NOMO-1 (cell line): Measurements from ENCODE around the gene UBA52.
"Not testable (repeated sequence)": the region's sequence is repeated elsewhere in the genome, so short reads cannot be mapped to it uniquely, and the experiment has no call there.

Experiments
- DNase-seq, 2 experiments: peaks; one replicate each; lab custom pipeline; 2025; ENCODE audit not compliant: unreplicated experiment in 2 of 2; lab: John Stamatoyannopoulos, UW

UBA52 gene

DNA sequence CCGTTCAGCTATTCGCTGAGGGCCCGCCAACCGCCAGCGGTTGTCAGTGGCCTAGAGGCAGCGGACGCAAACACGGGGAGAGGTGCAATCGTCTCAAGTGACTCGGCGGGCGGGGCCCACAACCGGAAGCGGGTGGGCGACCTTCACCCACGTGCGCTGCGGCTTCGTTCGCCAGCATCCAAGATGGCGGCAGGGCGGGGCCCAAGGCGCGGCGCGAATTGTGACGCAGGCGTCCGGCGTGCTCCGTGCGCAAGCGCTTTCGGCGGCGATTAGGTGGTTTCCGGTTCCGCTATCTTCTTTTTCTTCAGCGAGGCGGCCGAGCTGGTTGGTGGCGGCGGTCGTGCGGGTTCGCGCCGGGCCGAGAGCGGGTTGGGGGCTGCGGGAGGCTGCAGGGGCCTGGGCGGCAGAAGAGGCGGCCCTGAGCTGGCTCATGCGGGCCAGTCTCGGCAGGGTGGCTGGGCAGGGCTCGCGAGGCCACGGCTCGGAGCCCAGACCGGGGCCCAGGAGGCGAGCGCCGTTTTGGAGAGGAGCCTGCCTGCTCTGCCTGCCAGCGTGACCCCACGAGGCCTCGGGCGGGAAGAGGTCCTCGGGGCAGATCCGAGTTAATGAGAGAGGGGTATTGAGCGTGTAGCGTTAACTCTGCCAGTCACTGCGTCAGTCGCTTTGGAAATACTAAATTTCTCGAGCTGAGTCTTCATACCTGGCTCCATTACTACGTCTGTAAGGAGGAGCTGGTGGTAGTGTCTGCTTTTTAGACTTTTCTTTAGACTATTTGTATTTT lies at the start of gene UBA52:
Gene UBA52, plus strand, starts transcription at position 294 of the 781 bp plus-strand sequence. CDS start 1,444 bp downstream, outside the sequence.
- DNase-seq = peak; percentile 98

DNA sequence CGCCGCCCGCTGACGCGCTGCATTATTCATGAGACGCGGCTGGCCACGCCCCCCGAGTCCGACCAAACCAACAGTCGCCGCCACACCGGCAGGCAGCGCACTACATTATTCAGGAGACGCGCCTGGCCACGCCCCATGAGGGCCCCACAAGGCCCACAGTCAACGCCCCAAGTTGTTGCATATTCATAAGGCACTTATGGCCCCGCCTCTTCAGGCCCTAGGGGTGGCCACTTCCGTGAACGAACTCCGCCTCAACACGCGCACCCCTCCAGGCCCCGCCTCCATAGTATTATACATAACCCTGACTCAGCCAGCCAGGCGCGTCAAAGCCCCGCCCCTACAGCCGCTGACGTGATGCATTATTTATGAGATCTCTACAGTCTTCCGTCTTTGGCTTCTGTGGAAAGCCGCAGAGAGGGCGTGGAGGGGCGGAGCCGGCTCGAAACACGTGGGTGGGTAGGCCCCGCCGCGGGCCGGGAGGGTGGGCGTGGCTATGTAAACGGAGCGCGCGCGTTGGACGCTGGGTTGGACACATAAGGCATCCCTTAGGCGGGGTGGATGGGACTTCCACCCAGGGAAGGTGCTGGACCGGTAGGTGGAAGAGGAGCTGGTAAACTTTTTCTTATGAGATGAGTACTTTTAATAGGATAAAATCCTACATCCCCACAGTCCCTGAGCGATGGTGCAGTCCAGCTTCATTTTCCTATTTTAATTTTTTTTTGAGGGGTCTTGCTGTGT lies 49.4 kb upstream of the UBA52 start:
- peak; percentile 99 to 100 for DNase-seq

DNA sequence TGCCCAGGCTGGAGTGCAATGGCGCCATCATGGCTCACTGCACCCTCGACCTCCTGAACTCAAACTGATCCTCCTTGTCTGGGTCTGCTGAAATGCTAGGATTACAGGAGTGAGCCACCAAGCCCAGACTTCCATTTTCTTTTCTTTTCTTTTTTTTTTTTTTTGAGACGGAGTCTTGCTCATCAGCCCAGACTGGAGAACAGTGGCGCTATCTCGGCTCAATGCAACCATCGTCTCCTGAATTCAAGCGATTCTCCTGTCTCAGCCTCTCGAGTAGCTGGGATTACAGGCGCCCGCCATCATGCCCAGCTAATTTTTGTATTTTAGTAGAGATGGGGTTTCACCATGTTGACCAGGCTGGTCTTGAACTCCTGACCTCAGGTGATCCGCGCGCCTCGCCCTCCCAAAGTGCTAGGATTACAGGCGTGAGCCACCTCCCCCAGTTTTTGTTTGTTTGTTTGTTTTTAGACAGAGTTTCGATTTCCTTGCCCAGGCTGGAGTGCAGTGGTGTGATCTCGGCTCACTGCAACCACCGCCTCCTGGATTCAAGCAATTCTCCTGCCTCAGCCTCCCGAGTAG lies 48.7 kb upstream of the UBA52 start:
- DNase-seq = not testable (repeated sequence)

DNA sequence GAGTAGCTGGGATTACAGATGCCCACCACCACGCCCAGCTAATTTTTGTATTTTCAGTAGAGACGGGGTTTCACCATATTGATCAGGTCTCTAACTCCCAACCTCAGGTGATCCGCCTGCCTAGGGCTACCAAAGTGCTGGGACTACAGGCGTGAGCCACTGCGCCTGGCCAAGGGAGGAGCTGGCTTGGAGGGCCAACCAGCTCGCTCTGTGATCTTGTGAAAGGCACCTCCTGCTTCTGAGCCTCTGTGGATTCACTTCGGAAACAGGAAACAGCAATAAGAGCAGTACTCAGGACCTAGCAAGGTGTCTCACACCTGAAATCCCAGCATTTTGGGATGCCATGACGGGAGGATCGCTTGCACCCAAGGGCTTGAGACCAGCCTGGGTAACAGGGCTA lies 47.8 kb upstream of the UBA52 start:
- DNase-seq = no peak

DNA sequence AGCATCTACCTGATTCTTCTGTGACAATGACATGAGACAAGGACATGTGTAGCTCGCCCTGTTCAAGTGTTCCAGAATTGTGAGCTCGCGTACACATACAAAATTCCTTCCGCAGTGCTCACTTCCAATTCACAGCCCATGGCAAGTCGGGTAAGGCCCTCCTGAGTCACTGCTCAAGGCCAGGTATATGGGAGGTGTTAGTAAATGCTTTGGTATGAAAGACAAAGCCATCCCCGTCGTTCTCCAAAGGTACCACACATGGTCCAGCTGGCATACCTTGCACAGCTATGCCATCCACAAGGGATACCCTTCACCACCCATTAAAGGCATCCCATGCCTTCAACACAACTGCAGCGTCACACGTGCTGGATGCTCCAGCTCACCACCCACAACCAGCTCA lies 45.3 kb upstream of the UBA52 start:
- DNase-seq = no peak

DNA sequence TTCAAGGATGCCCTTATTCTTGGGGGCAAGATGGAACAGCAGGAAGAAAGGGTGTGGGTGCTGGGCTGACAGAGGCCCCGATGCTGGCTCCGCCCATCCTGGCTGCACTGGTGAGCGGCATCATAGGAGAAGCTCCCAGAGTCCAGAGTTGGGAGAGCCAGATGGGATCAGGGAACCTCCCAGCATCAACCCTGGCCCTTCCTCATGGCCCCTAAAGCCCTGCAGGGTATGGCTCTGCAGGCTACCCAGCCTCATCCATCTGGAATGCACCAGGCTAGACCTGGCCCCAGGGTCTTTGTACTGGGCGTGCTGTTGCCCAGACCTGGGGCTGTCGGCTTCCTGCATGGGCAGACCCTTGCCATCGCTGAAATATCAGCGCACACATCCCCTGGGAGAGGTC lies 41.9 kb upstream of the UBA52 start:
- no peak for DNase-seq

DNA sequence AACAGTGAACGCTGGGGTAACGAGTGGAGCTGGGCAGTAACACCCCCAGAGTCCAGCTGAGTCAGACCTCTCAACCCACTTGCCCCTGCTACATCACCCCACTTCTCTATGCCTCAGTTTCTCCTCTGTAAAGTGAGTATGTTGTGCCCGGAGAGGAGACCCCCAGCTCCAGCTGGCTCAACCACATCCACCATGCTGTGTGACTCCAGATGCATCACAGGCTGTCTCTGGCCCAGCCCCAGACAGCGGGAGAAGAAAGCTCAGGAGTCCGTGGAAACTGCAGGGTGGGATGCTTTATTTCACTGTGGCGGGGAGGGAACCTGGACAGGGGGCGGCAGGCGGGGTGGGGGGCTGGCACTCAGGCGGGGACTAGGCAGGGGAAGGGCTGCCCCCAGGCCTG lies 40.2 kb upstream of the UBA52 start:
- DNase-seq = no peak

DNA sequence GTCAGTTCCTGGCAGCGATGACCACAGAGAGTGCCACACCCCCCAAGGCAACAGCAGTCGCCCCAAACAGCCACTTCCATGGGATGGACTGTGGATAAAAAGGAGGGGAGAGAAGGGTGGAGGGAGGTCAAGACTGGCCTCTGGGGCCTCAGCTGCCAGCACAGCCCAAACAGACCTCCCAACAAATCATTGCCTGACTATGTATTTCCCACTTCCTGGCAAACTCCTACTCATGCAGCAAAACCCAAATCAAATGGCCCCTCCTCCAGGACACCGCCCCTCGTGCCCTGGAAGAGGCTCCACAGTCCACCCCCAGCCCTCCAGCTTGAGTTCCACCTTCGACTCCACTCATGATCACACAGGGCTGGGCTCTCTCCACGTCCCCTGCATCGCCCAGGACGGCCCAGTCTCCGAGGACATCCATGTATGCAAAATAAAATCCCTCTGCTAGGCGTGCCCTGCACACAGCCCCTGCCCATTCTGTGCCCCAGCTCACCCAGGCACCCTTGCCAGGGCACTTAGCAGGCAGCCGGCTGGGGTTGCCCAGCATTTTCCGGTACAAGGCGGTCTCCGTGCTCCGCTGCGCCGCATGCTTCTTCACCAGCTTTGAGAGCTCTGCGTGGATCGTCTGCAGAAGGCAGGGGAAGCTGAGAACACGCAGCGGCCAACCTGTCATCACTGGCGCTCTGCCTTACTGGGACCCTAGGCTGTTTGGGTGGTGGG lies 39.3 kb upstream of the UBA52 start:
- DNase-seq = no peak

DNA sequence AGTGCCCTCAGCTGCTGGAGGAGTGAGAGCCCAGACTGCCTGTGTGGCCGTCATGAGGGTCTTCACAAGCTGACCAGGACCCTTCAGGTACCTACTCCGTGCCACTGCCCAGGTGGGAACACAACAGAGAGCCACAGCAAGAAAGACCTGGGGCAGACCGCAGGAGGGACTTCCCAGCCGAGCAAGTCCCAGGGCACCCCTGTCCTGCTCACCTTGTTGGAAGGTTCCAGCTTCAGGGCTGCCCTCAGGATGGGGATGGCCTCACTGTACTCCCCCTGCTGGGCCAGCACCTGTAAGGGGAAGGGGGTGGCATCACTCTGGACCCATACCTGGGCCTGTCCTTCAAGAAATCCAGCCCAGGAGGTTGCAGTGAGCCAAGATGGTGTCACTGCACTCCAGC lies 38.6 kb upstream of the UBA52 start:
- no peak for DNase-seq

DNA sequence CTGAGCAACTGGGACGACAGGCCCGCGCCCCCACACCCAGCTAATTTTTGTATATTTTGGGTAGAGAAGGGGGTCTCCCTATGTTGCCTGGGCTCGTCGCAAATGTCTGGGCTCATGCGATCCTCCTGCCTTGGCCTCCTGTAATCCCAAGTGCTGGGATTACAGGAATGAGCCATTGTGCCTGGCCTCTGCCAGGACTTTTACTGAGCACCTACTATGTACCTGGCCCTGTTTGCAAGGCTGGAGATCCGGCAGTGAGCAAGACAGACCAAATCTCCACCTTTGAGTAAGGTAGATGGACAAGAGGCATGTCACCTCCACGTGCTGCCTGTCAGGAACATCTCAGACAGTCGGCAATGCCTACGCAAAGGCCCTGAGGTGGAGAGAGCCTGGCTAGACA lies 35.2 kb upstream of the UBA52 start:
- DNase-seq = no peak

DNA sequence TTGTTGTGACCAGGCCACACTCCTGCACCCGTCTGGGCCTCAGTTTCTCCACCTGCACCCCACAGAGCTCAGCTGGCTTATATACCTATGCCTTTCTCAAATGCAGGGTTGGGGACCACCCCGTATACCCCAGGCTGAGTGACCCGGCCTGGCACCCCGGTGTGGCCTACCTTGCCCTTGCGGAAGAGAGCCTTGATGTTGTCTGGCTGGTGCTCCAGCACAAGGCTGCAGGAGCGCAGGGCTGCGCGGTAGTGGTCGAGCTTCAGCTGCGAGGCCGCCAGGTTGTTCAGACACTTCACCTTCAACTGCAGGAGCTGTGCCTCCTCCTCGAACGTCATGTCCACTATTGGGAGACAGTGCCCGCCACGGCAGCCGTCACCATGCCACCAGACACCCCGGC lies 34.2 kb upstream of the UBA52 start:
- no peak for DNase-seq

DNA sequence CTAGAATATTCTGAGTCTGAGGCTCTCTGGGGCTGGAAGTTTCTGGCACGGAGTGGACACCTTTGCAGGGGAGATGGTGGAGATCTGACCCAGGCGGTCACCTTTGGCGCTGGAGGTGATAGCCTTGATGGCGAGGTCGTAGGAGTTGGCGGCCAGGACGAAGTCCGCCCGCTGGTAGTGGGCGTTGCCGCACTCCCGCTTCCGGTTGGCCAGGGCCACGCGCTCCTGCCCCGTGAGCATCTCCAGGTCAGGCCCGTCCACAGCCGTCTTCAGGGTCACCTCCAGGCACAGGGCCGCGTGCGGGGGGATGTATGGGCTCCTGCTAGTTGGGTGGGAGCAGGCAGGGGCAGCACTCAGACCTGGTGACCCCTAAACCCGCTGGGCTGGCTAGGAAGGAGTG lies 33.5 kb upstream of the UBA52 start:
- DNase-seq = no peak

DNA sequence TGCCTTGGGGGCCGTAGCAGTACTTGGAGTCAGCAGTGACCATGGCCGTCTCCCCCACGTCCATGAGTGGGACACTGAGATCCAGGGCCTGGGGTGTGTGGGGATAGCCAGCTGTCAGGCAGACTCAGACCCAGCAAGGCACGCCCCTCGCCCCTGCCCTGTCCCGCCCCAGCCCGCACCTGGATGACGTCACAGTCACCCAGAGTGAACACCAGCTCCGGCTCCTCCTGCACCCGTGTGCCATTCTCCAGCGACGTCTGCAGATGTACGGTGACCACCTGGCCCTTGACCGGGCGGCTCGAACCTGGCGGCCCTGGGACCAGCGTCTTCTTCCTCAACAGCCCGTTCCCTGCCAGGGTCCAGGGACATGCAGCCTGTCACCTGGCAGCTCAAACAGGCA lies 32.3 kb upstream of the UBA52 start:
- no peak for DNase-seq

DNA sequence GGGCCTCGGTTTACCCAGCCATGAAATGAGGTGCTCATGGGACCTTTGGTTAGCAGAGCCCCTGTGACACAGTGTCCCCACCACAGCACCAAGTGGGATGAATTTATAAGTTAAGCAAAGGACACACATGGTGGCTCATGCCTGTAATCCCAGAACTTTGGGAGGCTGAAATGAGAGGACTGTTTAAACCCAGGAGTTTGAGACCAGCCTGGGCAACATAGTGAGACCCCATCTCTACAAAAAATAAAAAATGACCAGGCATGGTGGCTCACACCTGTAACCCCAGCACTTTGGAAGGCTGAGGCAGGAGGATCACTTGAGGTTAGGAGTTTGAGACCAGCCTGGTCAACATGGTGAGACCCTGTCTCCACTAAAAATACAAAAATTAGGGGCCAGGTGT lies 31.5 kb upstream of the UBA52 start:
- DNase-seq = not testable (repeated sequence)

DNA sequence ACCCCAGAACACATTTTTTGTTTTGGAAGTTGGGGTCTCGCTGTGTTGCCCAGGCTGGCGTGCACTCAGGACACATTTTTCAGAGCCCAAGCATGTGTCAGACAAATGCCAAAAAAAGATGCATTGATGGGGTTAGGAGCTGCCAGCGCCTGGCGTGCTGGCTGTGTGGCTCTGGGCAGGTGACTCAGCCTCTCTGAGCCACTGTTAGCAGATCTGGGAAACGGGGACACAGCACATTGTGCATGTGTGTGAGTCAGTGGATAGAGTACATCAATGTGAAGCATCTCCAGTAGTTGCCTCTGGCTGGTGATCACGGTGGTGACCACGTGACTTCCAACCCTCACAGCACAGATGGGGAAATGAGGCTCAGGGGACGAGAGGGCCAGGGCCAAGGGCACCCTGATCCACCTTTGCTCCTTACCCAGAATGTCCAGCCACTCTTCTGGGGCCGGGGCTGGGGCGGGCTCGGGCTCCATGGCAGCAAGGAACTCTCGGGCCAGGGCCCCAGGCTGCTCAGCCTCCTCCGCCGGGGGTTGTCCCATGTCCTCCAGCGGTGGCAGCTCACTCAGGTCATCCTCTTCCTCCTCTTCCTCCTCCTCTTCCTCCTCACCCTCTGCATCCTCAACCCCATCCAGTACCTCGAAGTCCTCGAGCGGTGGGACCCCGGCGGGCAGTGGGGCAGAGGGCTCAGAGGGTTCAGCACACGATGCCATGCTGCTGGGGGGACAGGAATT lies 30.2 kb upstream of the UBA52 start:
- DNase-seq = no peak

DNA sequence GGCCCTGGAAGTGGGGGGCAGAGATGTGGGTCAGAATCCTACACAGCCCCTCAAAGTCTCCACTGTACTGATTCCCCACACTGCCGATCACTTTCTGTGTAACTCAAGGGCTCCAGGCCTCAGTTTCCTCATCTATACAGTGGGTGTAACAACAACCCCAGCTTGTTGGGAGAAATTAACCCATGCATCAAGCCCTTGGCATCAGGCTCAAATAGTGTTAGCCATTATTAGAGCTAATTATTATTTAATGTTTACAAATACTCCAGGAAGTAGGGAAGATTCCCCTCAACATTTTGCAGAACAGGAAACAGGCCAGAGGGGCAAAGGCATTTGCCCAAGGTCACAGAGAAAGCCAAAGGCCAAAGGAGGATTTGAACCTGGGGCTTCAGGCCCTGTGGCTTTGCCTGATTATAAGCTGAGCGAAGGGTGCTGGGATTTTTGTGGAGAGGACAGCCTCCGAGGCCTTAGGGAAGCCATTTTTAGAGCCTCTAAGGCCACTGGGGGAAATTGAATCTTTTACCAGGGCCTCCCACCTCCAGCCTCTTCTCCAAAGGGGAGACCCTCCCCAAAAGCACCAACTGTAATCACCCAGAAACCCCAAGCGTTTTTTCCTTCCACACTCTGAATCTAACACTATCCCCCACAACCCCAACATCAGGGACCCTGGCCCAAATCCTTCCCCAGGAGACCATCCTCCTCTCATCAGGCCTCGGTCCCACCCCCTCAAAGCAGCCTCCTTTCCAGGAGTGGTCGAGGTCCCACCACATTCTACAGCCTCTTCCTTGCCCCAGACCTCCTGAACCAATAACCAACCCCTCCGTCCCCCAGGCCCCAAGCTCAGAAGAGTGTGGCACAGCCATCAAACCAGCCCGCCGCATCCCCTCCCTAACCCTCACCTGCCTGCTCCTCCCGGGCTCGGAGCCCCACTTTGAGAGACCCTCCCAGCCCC lies 29.4 kb upstream of the UBA52 start:
- DNase-seq = no peak

DNA sequence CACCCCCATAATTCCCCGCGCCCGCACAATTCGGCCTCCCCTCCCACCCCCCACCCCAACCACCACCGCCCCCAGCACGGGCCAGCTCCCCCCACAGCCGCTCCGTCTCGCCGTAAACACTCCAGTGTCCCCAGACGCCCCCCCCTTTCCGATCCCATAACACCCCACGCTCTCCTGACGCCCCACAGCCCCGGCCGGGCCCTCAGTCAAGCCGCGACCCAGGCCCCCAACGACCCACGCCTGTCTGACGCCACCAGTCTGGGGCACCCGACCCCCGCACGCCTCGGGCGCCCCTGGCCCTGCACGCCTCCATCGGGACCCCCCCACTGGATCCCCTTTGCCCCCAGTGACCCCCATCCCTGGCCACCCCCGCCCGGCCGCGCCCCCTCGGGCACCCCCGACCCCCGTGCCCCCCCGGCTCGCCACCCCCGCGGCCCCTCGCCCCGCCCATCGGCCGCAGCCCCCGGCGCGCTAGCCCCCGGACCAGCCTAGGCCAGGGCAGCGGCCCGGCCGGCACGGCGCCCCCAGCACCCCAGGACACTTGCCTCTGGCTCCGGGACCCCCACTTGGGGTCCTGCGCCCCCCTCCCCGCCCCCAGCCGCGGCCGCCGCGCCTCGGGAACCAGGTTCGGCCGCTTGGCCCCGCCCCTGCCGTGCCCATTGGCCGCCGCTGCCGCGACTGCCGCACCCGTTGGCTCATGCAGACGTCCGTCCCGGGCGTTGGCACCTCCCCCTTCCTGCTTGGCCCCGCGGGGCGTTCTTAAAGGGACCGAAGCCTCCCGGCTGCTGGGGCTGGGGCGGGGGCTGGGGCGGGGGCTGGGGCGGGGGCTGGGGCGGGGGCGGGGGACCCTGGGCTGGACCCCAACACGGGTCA lies 28.5 kb upstream of the UBA52 start, which contains the start of gene FKBP8:
Gene FKBP8, minus strand, starts transcription at position 633 of the 873 bp plus-strand sequence. CDS start 1,603 bp downstream, outside the sequence.
- DNase-seq = peak; percentile 83 to 93

DNA sequence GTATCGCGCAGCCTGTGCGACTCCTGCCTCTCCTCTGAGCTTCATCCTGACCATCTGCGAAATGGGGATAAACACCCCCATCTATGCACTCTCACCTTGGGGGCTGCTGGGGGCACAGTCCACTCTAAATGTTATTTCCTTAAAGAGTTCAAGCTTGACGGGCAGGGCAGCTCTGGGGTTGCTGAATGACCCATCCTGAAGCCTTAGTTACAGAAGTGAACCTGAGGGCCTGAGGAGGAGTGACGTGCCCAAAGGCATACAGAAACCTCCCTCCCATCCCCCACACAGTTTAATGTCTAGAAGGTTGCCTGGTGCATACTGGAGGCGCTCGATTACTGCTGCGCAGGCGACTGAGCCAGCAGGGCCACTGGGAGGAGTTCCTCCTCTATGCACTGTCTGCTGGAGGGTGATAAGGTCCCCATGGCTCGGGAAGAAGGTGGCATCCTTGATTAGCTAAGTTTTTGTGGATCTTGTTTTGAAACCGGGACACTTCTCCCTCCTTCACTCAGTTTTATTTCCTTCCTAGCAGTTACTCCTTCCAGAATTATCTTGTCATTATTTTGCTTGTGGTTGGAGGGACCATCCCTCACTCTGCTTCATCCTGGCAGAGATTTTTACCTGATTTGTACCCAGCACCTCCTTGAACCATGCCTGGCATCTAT lies 27.7 kb upstream of the UBA52 start:
- peak; percentile 83 to 96 for DNase-seq
